Pancreas (tissue), 10 donors: ENCODE data around the gene MTHFSD. TPM values are rescaled to one million over a fixed set of nuclear protein-coding genes. Genes with fewer than 3 reads are reported as not detected.

Experiments used
- ATAC-seq, 4 donors: fragments of 200-7000 bp; cut with Tn5 transposase; one replicate each; pipeline versions ENCODE4 v1.8.0 to v1.9.1; 2020; ENCODE audit warnings: mild to moderate bottlenecking in 4 of 4, moderate library complexity in 4 of 4
- DNase-seq, 6 donors: peaks; one replicate each; pipeline ENCODE4 v3.0.0-alpha.2; 2020
- FAIRE-seq: peaks from 2 replicates; lab custom pipeline; 2012; peaks lifted over from hg19 to GRCh38; lab: Jason Lieb, UNC
- H3K27ac ChIP-seq, 4 donors: fragments of 200-600 bp; sonication (generic); 1 replicate in 3 of 4; 2 replicates in 1 of 4; pipeline versions ENCODE4 v1.5.0 to v1.8.0; 2020
- H3K27me3 ChIP-seq, 4 donors: fragments of 200-600 bp; one replicate each; pipeline ENCODE4 v1.8.0; 2021
- H3K36me3 ChIP-seq, 3 donors: fragments of 200-600 bp; sonication (generic) in 1 of 3; one replicate each; pipeline versions ENCODE4 v1.5.0 to v1.8.0; 2020 to 2021
- H3K4me1 ChIP-seq, 3 donors: fragments of 200-600 bp; one replicate each; pipeline ENCODE4 v1.8.0; 2021
- H3K4me3 ChIP-seq, 4 donors: fragments of 200-600 bp; sonication (generic) in 2 of 4; one replicate each; pipeline versions ENCODE4 v1.5.0 to v1.8.0; 2020 to 2021
- H3K9me3 ChIP-seq, 4 donors: fragments of 200-600 bp; one replicate each; pipeline ENCODE4 v1.8.0; 2021
- WGBS, 2 donors: extraction: QIAGEN DNeasy Blood & Tissue Kit; methylation state at CpG; one replicate each; pipeline ENCODE4 v1.1.7; 2013; 5-methylcytosine and 5-hydroxymethylcytosine counted together
- intact Hi-C, 3 donors: fragments of 100-400 bp; cut with DNase I; formaldehyde crosslinking; loops; one replicate each; pipeline versions ENCODE4 v1.11.1 to v1.14.2; 2022
- polyA plus RNA-seq, 2 donors: library from polyadenylated mRNA; stranded (reverse); fragments of 200-250 nt; gene quantifications; one replicate each; pipeline ENCODE4 v1.2.3, GENCODE V29; 2013
- total RNA-seq, 6 donors: library from RNA; stranded (reverse); fragmentation: NEBNext Ultra II Directional in 4 of 6; extraction: Animal tissue kit (Norgen Biotek cat#: 25700) in 4 of 6; gene quantifications; one replicate each; pipeline versions ENCODE4 v1.2.1 to v1.2.4, GENCODE V29; 2021 to 2023
- TF ChIP-seq, protein P1 (sequence below), 4 donors: fragments of 200-600 bp; sonication (generic) in 3 of 4; IDR thresholded peaks; one replicate each; pipeline versions ENCODE4 v1.5.0 to v1.8.0; 2021; ENCODE audit warnings: antibody characterized with exemption in 4 of 4
- donor health status: healthy with polysubstance abuse.
- donor health status: DM: no; HTN: no; CAD: no; lungs with moderate emphysema.
- donor health status: DM: no; HTN: no; CAD: no.
- donor health status: control.
- donor health status: control.
- donor health status: Bipolar disorder and iron deficiency.
- donor health status: DM: yes; HTN: yes; CAD: no.
- donor health status: DM: no; HTN: no; CAD: no.
- donor health status: DM: no; HTN: no; CAD: no.
- donor health status: DM: yes; HTN: yes; CAD: no.

MTHFSD gene
- total and polyA plus RNA-seq, 8 donors = 7.3 to 17.6 (median 10.4) TPM

- whole genome bisulfite sequencing, 2 donors = 50 to 59% methylated on average over 28 of the region's 28 CpGs
- H3K27me3 ChIP-seq = peaks cover 0 to 9% (median 0%) of the 10 kb centered on the region in 4 donors
These were observed 3.5 kb upstream of the MTHFSD start for GRCh38 chr16:86558355-86559193.

GRCh38 chr16:86557587-86557986 lies 2.6 kb upstream of the MTHFSD start:
- H3K27me3 ChIP-seq = peaks cover 0 to 9% (median 0%) of the 10 kb centered on the region in 4 donors
- no peak for ATAC-seq
- no peak overlapping the region for H3K27ac ChIP-seq
- 51 to 76% methylated on average over 4 of the region's 4 CpGs for WGBS, 2 donors
- no peaks in the 10 kb centered on the region for H3K36me3 ChIP-seq
- peaks cover 0 to 5% (median 3%) of the 10 kb centered on the region in 3 donors for H3K4me1 ChIP-seq
- intact Hi-C loops = no loop called here
- FAIRE-seq = no peak
- TF ChIP-seq, protein P1, sequence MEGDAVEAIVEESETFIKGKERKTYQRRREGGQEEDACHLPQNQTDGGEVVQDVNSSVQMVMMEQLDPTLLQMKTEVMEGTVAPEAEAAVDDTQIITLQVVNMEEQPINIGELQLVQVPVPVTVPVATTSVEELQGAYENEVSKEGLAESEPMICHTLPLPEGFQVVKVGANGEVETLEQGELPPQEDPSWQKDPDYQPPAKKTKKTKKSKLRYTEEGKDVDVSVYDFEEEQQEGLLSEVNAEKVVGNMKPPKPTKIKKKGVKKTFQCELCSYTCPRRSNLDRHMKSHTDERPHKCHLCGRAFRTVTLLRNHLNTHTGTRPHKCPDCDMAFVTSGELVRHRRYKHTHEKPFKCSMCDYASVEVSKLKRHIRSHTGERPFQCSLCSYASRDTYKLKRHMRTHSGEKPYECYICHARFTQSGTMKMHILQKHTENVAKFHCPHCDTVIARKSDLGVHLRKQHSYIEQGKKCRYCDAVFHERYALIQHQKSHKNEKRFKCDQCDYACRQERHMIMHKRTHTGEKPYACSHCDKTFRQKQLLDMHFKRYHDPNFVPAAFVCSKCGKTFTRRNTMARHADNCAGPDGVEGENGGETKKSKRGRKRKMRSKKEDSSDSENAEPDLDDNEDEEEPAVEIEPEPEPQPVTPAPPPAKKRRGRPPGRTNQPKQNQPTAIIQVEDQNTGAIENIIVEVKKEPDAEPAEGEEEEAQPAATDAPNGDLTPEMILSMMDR (IDR thresholded peaks at IDR 0.05) = no peak
- no peaks in the 10 kb centered on the region for H3K9me3 ChIP-seq
- DNase-seq = no peak
- H3K4me3 ChIP-seq = no peak overlapping the region

More at GRCh38 chr16:86558355-86559193, 3.5 kb upstream of the MTHFSD start:
- H3K4me1 ChIP-seq = peaks cover 0 to 5% (median 3%) of the 10 kb centered on the region in 3 donors
- H3K9me3 ChIP-seq = no peaks in the 10 kb centered on the region
- DNase-seq (no peak), ATAC-seq (no peak), FAIRE-seq (no peak)
- no peaks in the 10 kb centered on the region for H3K36me3 ChIP-seq
- no peak overlapping the region for H3K27ac ChIP-seq
- intact Hi-C loops = no loop called here
- no peak overlapping the region for H3K4me3 ChIP-seq
- TF ChIP-seq, protein P1 (IDR thresholded peaks at IDR 0.05) = no peak

- no peak overlapping the region for H3K4me3 ChIP-seq
- no peak for DNase-seq
- ATAC-seq = no peak
- FAIRE-seq = no peak
- H3K36me3 ChIP-seq = no peaks in the 10 kb centered on the region
- H3K9me3 ChIP-seq = no peaks in the 10 kb centered on the region
- peaks cover 0 to 5% (median 3%) of the 10 kb centered on the region in 3 donors for H3K4me1 ChIP-seq
- TF ChIP-seq, protein P1 (IDR thresholded peaks at IDR 0.05) = no peak
- intact Hi-C loops = no loop called here
- 52 to 58% methylated on average over 5 of the region's 5 CpGs for WGBS, 2 donors
- H3K27ac ChIP-seq = no peak overlapping the region
- H3K27me3 ChIP-seq = peaks cover 0 to 9% (median 0%) of the 10 kb centered on the region in 4 donors
These were observed 1.5 kb upstream of the MTHFSD start for GRCh38 chr16:86556576-86556975.

GRCh38 chr16:86555704-86556075 lies 655 bp upstream of the MTHFSD start:
- peak in 1 of 4 donors; percentile 11 for ATAC-seq
- H3K27me3 ChIP-seq = peaks cover 0 to 9% (median 0%) of the 10 kb centered on the region in 4 donors
- H3K9me3 ChIP-seq = no peaks in the 10 kb centered on the region
- 16 to 18% methylated on average over 17 of the region's 17 CpGs for WGBS, 2 donors
- intact Hi-C loops = no loop called here
- H3K4me3 ChIP-seq = peak overlapping the region; percentile 87 to 98 (median 94)
- H3K4me1 ChIP-seq = peaks cover 0 to 5% (median 3%) of the 10 kb centered on the region in 3 donors
- H3K36me3 ChIP-seq = peaks cover 0 to 6% (median 0%) of the 10 kb centered on the region in 3 donors
- FAIRE-seq = no peak
- TF ChIP-seq, protein P1 (IDR thresholded peaks at IDR 0.05) = no peak
- DNase-seq = no peak
- no peak overlapping the region for H3K27ac ChIP-seq

GRCh38 chr16:86554599-86554916 lies 477 bp downstream of the MTHFSD start:
- peak overlapping the region; percentile 87 to 98 (median 94) for H3K4me3 ChIP-seq
- WGBS, 2 donors = 3 to 4% methylated on average over 10 of the region's 10 CpGs
- H3K4me1 ChIP-seq = peaks cover 0 to 5% (median 3%) of the 10 kb centered on the region in 3 donors
- FAIRE-seq = no peak
- peak overlapping the region; percentile 55 to 85 (median 70) for H3K27ac ChIP-seq
- peaks cover 0 to 9% (median 0%) of the 10 kb centered on the region in 4 donors for H3K27me3 ChIP-seq
- intact Hi-C loops = no loop called here
- TF ChIP-seq, protein P1 (IDR thresholded peaks at IDR 0.05) = no peak
- H3K9me3 ChIP-seq = no peaks in the 10 kb centered on the region
- no peak for ATAC-seq
- H3K36me3 ChIP-seq = peaks cover 0 to 6% (median 0%) of the 10 kb centered on the region in 3 donors
- DNase-seq = no peak
